SH-SY5Y (cell line): ENCODE results near the gene WDR70.

ENCODE experiments used
- GATA2 ChIP-seq: IDR thresholded peaks from 2 replicates; pipeline ENCODE4 v1.6.1; 2011; ENCODE audit warnings: mild to moderate bottlenecking, low read depth, low read length
- GATA3 ChIP-seq: IDR thresholded peaks from 2 replicates; pipeline ENCODE4 v1.6.1; 2011; ENCODE audit warnings: low read depth, mild to moderate bottlenecking, low read length, moderate library complexity

Gene WDR70

GRCh38 chr5:37799865-37800421 lies 420.8 kb downstream of the WDR70 start:
- no peak for TF ChIP-seq GATA3
- no peak for TF ChIP-seq GATA2

GRCh38 chr5:37801521-37801920 lies 422.4 kb downstream of the WDR70 start:
- TF ChIP-seq GATA3 = no peak
- no peak for TF ChIP-seq GATA2
